SU-DHL-6 (cell line): Measurements from ENCODE around the gene SLCO3A1.

Experiments used
- H2AFZ ChIP-seq: fragments of 200-600 bp; sonication (generic); 2 replicates; pipeline ENCODE4 v1.6.1; 2014; ENCODE audit warnings: low read depth, mild to moderate bottlenecking, moderate library complexity, mixed read lengths, antibody characterized with exemption, low read length; ENCODE audit not compliant: severe bottlenecking
- H3F3A ChIP-seq: fragments of 200-600 bp; shearing (Covaris generic); 2 replicates; pipeline ENCODE4 v1.6.0; 2016; ENCODE audit warnings: antibody characterized with exemption, mild to moderate bottlenecking; ENCODE audit not compliant: insufficient read depth
- H3K27ac ChIP-seq: fragments of 200-600 bp; sonication (generic); 2 replicates; pipeline ENCODE4 v1.5.1; 2016; ENCODE audit warnings: low read depth, mild to moderate bottlenecking, low read length, moderate library complexity, mixed read lengths
- H3K27me3 ChIP-seq: fragments of 200-600 bp; sonication (generic), shearing (Covaris generic); 2 replicates; pipeline ENCODE4 v1.6.0; 2014; ENCODE audit warnings: mild to moderate bottlenecking, low read length
- H3K36me3 ChIP-seq: fragments of 200-600 bp; sonication (generic); 2 replicates; pipeline ENCODE4 v1.6.1; 2014; ENCODE audit warnings: mild to moderate bottlenecking, low read length, mixed read lengths
- H3K4me2 ChIP-seq: fragments of 300-600, 200-600 bp; shearing (Covaris generic), sonication (generic); 2 replicates; pipeline ENCODE4 v1.6.0; 2014; ENCODE audit warnings: low read length, low read depth, mild to moderate bottlenecking; ENCODE audit not compliant: poor library complexity, severe bottlenecking
- H3K4me3 ChIP-seq: fragments of 200-600 bp; sonication (generic); 2 replicates; pipeline ENCODE4 v1.5.1; 2014; ENCODE audit warnings: antibody characterized with exemption, low read length, mild to moderate bottlenecking, mixed read lengths; ENCODE audit not compliant: insufficient read depth, poor library complexity, severe bottlenecking
- H3K79me2 ChIP-seq: fragments of 200-600 bp; sonication (generic); 2 replicates; pipeline ENCODE4 v1.6.1; 2014; ENCODE audit warnings: mild to moderate bottlenecking, low read length, moderate library complexity; ENCODE audit not compliant: insufficient read depth
- H3K9ac ChIP-seq: fragments of 200-600 bp; sonication (generic); 2 replicates; pipeline ENCODE4 v1.7.0; 2014; ENCODE audit warnings: mild to moderate bottlenecking, low read length
- H3K9me2 ChIP-seq: fragments of 200-600 bp; sonication (generic); replicated peaks from 2 replicates; pipeline ENCODE4 v1.6.1; 2014; ENCODE audit warnings: low read length; ENCODE audit not compliant: insufficient read depth
- H3K9me3 ChIP-seq: fragments of 200-600 bp; sonication (generic); 2 replicates; pipeline ENCODE4 v1.6.1; 2014; ENCODE audit warnings: low read length, mixed read lengths; ENCODE audit not compliant: insufficient read depth
- H4K20me1 ChIP-seq: fragments of 200-600 bp; sonication (generic); 2 replicates; pipeline ENCODE4 v1.6.1; 2014; ENCODE audit warnings: low read depth, mild to moderate bottlenecking, antibody characterized with exemption, low read length, moderate library complexity, mixed read lengths
- EZH2phosphoT487 ChIP-seq: fragments of 200-600 bp; sonication (generic), shearing (Covaris generic); conservative IDR thresholded peaks from 2 replicates; pipeline ENCODE4 v1.6.1; 2018; ENCODE audit warnings: mild to moderate bottlenecking, antibody characterized with exemption, low read length, moderate library complexity, mixed read lengths
- TF ChIP-seq, protein P1 (sequence below): fragments of 200-600 bp; sonication (generic); IDR thresholded peaks from one replicate; pipeline ENCODE4 v1.5.1; 2017; ENCODE audit warnings: antibody characterized with exemption, mild to moderate bottlenecking, low read length, moderate library complexity; ENCODE audit not compliant: insufficient read depth, poor library complexity, severe bottlenecking

Gene SLCO3A1

GRCh38 chr15:92163641-92164040 is 310.1 kb downstream of the SLCO3A1 start:
- TF ChIP-seq, protein P1, sequence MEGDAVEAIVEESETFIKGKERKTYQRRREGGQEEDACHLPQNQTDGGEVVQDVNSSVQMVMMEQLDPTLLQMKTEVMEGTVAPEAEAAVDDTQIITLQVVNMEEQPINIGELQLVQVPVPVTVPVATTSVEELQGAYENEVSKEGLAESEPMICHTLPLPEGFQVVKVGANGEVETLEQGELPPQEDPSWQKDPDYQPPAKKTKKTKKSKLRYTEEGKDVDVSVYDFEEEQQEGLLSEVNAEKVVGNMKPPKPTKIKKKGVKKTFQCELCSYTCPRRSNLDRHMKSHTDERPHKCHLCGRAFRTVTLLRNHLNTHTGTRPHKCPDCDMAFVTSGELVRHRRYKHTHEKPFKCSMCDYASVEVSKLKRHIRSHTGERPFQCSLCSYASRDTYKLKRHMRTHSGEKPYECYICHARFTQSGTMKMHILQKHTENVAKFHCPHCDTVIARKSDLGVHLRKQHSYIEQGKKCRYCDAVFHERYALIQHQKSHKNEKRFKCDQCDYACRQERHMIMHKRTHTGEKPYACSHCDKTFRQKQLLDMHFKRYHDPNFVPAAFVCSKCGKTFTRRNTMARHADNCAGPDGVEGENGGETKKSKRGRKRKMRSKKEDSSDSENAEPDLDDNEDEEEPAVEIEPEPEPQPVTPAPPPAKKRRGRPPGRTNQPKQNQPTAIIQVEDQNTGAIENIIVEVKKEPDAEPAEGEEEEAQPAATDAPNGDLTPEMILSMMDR = no peak
- TF ChIP-seq EZH2phosphoT487 = no peak
- Histone ChIP-seq H3K9ac (no peak overlapping the region), H3K27me3 (no peaks in the 10 kb centered on the region), H3K36me3 (no peaks in the 10 kb centered on the region), H3K9me2 (no peaks in the 10 kb centered on the region), H3K27ac (no peak overlapping the region), H4K20me1 (no peaks in the 10 kb centered on the region), H3K4me3 (no peak overlapping the region), H3K79me2 (no peaks in the 10 kb centered on the region), H2AFZ (no peak overlapping the region), H3K9me3 (no peaks in the 10 kb centered on the region), H3F3A (no peaks in the 10 kb centered on the region), H3K4me2 (no peak overlapping the region)

GRCh38 chr15:92164327-92165000 is 311.0 kb downstream of the SLCO3A1 start:
- Histone ChIP-seq H3K9ac (no peak overlapping the region), H3K4me3 (no peak overlapping the region), H2AFZ (no peak overlapping the region), H3K36me3 (no peaks in the 10 kb centered on the region), H3K79me2 (no peaks in the 10 kb centered on the region), H3K9me3 (no peaks in the 10 kb centered on the region), H3K4me2 (no peak overlapping the region), H3K27me3 (no peaks in the 10 kb centered on the region), H3K27ac (no peak overlapping the region), H3F3A (no peaks in the 10 kb centered on the region), H4K20me1 (no peaks in the 10 kb centered on the region), H3K9me2 (no peaks in the 10 kb centered on the region)
- no peak for TF ChIP-seq EZH2phosphoT487
- TF ChIP-seq, protein P1 = no peak

GRCh38 chr15:92165001-92165346 is 311.5 kb downstream of the SLCO3A1 start:
- no peaks in the 10 kb centered on the region for H3K9me3 ChIP-seq
- H3K79me2 ChIP-seq = no peaks in the 10 kb centered on the region
- no peak overlapping the region for H3K27ac ChIP-seq
- H4K20me1 ChIP-seq = no peaks in the 10 kb centered on the region
- H3F3A ChIP-seq = no peaks in the 10 kb centered on the region
- H3K4me3 ChIP-seq = no peak overlapping the region
- no peaks in the 10 kb centered on the region for H3K27me3 ChIP-seq
- no peak overlapping the region for H3K4me2 ChIP-seq
- no peak overlapping the region for H3K9ac ChIP-seq
- H2AFZ ChIP-seq = no peak overlapping the region
- H3K36me3 ChIP-seq = no peaks in the 10 kb centered on the region
- TF ChIP-seq, protein P1 = no peak
- TF ChIP-seq EZH2phosphoT487 = no peak
- no peaks in the 10 kb centered on the region for H3K9me2 ChIP-seq

DNA sequence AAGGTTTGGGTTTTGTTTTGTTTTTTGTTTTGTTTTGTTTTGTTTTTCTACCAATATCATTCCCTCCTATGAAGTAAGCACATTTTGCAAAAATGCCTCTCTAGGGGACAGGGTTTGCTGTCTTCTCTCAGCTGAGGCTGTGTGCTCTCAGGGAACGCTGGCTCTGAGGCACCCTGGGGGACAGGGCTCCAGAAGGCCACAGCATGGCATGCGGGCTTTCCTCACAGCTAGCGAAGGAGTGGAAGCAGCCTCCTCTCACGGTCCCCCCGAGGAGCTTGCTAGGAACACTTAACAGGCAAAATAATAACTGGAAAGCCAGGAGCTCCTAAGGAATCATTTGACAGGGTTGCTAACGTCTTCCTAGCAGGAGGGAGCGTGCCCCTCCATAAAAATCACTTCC is 312.5 kb downstream of the SLCO3A1 start:
- Histone ChIP-seq H3K9me3 (no peaks in the 10 kb centered on the region), H3K79me2 (no peaks in the 10 kb centered on the region), H3K36me3 (no peaks in the 10 kb centered on the region), H3F3A (no peaks in the 10 kb centered on the region), H3K4me3 (no peak overlapping the region), H2AFZ (no peak overlapping the region), H4K20me1 (no peaks in the 10 kb centered on the region), H3K27me3 (no peaks in the 10 kb centered on the region), H3K9me2 (no peaks in the 10 kb centered on the region), H3K4me2 (no peak overlapping the region), H3K9ac (no peak overlapping the region), H3K27ac (no peak overlapping the region)
- TF ChIP-seq EZH2phosphoT487 = no peak
- TF ChIP-seq, protein P1 = no peak
